ENCODE measurements around the gene TEKT3. TPM values are rescaled to one million over a fixed set of nuclear protein-coding genes. Genes with fewer than 3 reads are reported as not detected.

Gene TEKT3
- total RNA-seq, 1 donor from 2014 or later, result 0.54 TPM

- Mint-ChIP-seq H3K4me1 (ENCODE audit: low read depth, unreplicated experiment) (no peaks in the 10 kb centered on the region), H3K4me3 (ENCODE audit: unreplicated experiment) (no peak overlapping the region), H3K36me3 (ENCODE audit: unreplicated experiment) (no peaks in the 10 kb centered on the region), H3K9me3 (ENCODE audit: unreplicated experiment) (no peaks in the 10 kb centered on the region), H3K27me3 (ENCODE audit: unreplicated experiment) (no peaks in the 10 kb centered on the region), H3K27ac (ENCODE audit: unreplicated experiment) (no peak overlapping the region)
- DNase-seq, result no peak
- TF ChIP-seq CTCF (IDR thresholded peaks at IDR 0.05; ENCODE audit: partially characterized antibody, unreplicated experiment), result no peak
These were observed 36.2 kb upstream of the TEKT3 start for GRCh38 chr17:15377616-15378015.

- Mint-ChIP-seq H3K27ac (ENCODE audit: unreplicated experiment) (no peak overlapping the region), H3K36me3 (ENCODE audit: unreplicated experiment) (no peaks in the 10 kb centered on the region), H3K4me3 (ENCODE audit: unreplicated experiment) (no peak overlapping the region)
These were observed 35.8 kb upstream of the TEKT3 start for GRCh38 chr17:15377200-15377599.

GRCh38 chr17:15371376-15372130, 30.2 kb upstream of the TEKT3 start:
- H3K9me3 Mint-ChIP-seq (ENCODE audit: unreplicated experiment), result no peaks in the 10 kb centered on the region
- H3K27me3 Mint-ChIP-seq (ENCODE audit: unreplicated experiment), result no peaks in the 10 kb centered on the region
- no peaks in the 10 kb centered on the region for H3K4me1 Mint-ChIP-seq (ENCODE audit: low read depth, unreplicated experiment)
- no peak for DNase-seq
- no peak for TF ChIP-seq CTCF (IDR thresholded peaks at IDR 0.05; ENCODE audit: partially characterized antibody, unreplicated experiment)
- no peaks in the 10 kb centered on the region for H3K36me3 Mint-ChIP-seq (ENCODE audit: unreplicated experiment)
- H3K27ac Mint-ChIP-seq (ENCODE audit: unreplicated experiment), result no peak overlapping the region
- no peak overlapping the region for H3K4me3 Mint-ChIP-seq (ENCODE audit: unreplicated experiment)

More at GRCh38 chr17:15377200-15377599, 35.8 kb upstream of the TEKT3 start:
- no peaks in the 10 kb centered on the region for H3K9me3 Mint-ChIP-seq (ENCODE audit: unreplicated experiment)
- no peak for DNase-seq
- no peaks in the 10 kb centered on the region for H3K27me3 Mint-ChIP-seq (ENCODE audit: unreplicated experiment)
- H3K4me1 Mint-ChIP-seq (ENCODE audit: low read depth, unreplicated experiment), result no peaks in the 10 kb centered on the region
- TF ChIP-seq CTCF (IDR thresholded peaks at IDR 0.05; ENCODE audit: partially characterized antibody, unreplicated experiment), result no peak

GRCh38 chr17:15368600-15368999, 27.2 kb upstream of the TEKT3 start:
- no peaks in the 10 kb centered on the region for H3K27me3 Mint-ChIP-seq (ENCODE audit: unreplicated experiment)
- no peak overlapping the region for H3K4me3 Mint-ChIP-seq (ENCODE audit: unreplicated experiment)
- H3K27ac Mint-ChIP-seq (ENCODE audit: unreplicated experiment), result no peak overlapping the region
- H3K9me3 Mint-ChIP-seq (ENCODE audit: unreplicated experiment), result no peaks in the 10 kb centered on the region
- no peaks in the 10 kb centered on the region for H3K4me1 Mint-ChIP-seq (ENCODE audit: low read depth, unreplicated experiment)
- H3K36me3 Mint-ChIP-seq (ENCODE audit: unreplicated experiment), result no peaks in the 10 kb centered on the region
- no peak for TF ChIP-seq CTCF (IDR thresholded peaks at IDR 0.05; ENCODE audit: partially characterized antibody, unreplicated experiment)
- no peak for DNase-seq

- no peak for DNase-seq
- no peak for TF ChIP-seq CTCF (IDR thresholded peaks at IDR 0.05; ENCODE audit: partially characterized antibody, unreplicated experiment)
- Mint-ChIP-seq H3K4me3 (ENCODE audit: unreplicated experiment) (no peak overlapping the region), H3K27ac (ENCODE audit: unreplicated experiment) (no peak overlapping the region), H3K36me3 (ENCODE audit: unreplicated experiment) (no peaks in the 10 kb centered on the region), H3K4me1 (ENCODE audit: low read depth, unreplicated experiment) (no peaks in the 10 kb centered on the region), H3K27me3 (ENCODE audit: unreplicated experiment) (no peaks in the 10 kb centered on the region), H3K9me3 (ENCODE audit: unreplicated experiment) (no peaks in the 10 kb centered on the region)
These were observed 24.6 kb upstream of the TEKT3 start for GRCh38 chr17:15366026-15366425.
